HG03060 (cell line): Measurements from ENCODE around the gene COX17.

Source experiments
- ATAC-seq: cut with Tn5 transposase; IDR thresholded peaks from one replicate; pipeline ENCODE4 v1.9.1; 2021; ENCODE audit warnings: low read depth, moderate number of reproducible peaks; ENCODE audit not compliant: unreplicated experiment

COX17 gene

DNA sequence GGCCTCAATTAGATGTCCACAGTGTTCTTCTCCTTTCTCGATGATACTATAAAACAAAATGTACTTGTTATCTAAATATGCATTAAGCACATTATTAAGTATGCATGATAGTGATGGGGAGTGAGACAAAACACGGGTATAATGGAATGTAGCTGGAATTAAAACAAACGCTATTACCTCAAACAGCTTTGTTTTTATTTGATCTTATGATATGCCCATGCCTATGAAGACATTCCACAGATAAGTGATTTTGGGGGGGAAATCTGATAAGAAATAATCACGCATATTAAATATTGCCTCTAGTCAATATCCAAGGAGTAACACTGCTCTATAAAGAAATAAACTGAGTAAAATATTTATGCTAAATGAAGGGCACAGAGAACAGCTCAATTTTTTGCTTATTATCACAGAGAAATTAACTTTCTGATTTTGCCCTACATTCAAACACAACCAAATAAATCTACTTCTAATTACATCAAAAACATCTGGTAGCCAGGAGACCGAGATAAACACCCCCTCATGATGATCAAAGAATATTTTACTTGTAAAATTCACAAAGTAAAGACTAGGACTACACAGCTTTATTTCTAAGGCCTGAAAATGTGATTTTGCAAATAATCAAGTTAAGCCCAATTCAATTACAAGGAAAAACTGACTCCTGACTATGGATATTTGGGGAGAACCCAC lies 1.9 kb downstream of the COX17 start:
- no peak for ATAC-seq

DNA sequence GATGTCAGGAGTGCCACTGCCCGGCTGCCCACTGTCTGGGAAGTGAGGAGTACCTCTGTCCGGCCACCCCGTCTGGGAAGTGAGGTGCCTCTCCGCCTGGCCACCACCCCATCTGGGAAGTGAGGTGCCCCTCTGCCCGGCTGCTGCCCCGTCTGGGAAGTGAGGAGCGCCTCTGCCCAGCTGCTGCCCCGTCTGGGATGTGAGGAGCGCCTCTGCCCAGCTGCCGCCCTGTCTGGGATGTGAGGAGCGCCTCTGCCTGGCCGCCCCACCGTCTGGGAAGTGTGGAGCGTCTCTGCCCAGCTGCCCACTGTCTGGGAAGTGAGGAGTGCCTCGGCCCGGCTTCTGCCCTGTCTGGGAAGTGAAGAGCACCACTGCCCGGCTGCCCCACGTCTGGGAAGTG lies 3.3 kb downstream of the COX17 start:
- ATAC-seq: no peak

DNA sequence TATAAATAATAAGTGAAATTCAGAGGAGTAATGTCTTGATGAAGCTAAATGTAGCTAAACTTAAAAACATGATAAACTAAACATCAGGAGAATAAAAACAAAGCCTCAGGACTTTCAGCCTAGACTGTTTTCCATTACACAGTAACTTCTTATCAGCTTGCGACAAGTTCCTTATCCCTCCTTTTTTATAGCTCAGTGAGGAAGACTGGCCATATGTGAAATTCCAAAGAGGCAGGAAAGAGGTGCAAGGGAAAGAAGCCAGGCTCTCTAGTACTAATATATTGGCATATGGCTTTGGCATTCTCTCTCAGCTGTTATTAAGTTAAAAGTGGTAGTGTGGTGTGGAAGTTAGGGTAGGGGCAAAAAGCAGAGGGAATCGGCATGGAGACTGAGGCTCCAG lies 4.4 kb downstream of the COX17 start:
- no peak for ATAC-seq

DNA sequence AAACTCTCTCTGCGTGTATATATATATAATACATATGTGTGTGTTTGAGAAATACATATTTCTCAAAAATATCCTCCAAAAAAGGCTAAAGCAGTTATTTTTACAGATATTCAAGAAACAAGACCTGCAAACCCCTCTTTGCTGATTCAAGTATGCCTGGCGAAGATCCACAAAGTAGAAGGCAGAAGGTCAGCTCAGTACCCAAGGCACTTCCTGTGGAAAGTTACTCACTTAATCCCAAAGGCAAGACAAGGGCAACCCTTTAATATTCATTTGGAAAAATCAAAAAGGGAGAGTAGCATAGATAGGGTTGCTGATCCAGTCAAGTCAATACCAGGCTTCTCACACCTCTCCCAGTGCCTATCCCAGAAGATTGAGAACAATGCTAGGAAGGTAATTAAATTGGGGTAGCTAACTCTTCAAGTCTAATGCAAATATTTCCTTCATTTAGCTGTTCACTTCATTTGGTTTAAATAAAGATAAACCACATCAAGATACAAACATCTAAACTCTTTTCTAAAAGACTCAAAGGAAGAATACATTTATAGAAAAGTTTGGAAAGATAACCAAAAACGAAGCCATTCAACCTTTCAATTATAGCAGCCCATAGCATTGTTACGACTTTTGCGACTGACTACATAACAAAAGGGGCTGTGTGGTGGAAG lies 7.2 kb downstream of the COX17 start:
- ATAC-seq: no peak

DNA sequence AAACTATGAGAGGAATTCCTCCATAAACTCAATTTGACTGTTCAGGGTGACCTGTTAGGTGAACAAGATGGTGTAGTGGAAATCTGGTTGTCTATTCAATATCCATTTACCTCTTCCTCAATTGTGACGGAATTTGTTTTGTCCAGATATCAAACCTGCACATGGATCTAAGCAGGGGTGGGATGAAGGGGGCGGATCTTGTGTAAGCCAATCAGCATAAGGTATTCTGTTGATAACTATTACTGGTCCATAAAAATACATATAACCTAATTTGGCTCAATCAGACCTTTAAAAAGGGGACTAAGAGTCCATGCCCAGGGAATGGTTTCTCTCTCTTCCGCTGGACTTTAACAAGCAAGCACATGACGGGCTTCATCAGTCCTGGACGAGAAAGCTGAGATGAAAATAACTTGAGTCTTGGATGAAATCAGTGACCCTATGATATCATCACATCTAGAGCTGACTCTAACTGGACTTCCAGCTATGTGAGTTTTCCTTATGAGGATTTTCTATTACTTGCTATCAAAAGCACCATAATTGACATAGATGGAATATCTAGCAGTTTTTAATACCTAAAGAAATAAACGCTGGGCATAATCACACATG lies 11.1 kb downstream of the COX17 start:
- ATAC-seq: no peak

DNA sequence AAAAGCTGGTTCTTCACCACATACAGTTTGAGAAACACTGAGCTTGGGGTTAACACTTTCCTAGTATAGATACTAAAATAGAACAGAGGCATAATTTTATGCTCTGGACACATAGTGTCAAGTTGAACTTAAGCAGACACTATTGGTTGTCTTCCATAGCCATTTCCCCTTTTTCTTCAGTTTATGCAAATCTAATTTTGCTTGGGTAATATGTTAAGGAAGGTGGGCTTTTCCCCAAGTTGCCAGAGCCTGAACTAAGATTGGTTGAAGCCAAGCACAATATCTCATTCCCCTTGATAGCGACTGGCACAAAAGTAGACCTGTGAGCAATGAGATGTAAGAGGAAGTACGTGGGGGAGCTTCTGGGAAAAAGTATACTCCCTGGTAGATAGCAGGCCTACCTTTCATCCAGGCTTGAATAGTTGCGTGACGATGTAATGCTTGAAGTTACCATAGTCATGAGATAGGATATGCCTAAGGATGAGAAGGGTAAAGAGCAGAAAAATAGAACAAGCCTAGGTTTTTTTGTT lies 12.3 kb downstream of the COX17 start:
- ATAC-seq: no peak

DNA sequence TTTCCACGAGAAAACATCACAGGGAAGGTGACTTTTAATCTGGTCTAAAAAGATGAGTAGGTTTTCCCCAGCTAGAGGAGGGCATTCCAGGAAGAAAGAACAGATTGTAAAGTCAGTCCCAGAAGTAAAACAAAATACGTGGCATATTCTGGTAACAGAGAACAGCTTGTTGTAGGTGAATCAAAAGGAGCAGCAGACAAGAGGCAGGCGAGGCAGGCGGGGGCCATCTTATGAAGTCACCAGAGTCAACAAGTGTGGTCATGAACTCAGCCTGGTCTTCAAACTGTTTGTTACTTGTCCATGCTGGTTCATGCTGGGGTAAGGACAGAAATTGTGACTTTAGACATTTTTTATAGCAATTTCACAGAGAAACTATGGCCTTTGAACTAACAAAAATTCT lies 12.8 kb downstream of the COX17 start:
- no peak for ATAC-seq

DNA sequence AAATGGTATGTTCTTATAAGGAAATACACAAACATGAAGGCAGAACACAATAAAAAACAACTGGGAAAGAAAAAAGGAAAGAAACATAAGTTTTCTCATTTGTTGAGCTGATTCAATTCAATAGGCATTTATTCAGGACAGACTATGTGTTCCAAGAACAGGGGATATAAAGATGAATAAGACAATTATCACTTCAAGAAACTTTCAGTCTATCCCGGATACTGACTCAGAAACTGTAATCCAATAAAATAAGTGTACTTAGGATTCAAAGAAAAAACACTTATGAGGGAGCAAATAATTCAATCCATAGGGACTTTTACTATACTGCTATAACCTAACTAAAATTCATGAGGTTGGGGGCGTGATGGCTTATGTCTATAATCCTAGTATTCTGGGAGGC lies 13.3 kb downstream of the COX17 start:
- no peak for ATAC-seq

DNA sequence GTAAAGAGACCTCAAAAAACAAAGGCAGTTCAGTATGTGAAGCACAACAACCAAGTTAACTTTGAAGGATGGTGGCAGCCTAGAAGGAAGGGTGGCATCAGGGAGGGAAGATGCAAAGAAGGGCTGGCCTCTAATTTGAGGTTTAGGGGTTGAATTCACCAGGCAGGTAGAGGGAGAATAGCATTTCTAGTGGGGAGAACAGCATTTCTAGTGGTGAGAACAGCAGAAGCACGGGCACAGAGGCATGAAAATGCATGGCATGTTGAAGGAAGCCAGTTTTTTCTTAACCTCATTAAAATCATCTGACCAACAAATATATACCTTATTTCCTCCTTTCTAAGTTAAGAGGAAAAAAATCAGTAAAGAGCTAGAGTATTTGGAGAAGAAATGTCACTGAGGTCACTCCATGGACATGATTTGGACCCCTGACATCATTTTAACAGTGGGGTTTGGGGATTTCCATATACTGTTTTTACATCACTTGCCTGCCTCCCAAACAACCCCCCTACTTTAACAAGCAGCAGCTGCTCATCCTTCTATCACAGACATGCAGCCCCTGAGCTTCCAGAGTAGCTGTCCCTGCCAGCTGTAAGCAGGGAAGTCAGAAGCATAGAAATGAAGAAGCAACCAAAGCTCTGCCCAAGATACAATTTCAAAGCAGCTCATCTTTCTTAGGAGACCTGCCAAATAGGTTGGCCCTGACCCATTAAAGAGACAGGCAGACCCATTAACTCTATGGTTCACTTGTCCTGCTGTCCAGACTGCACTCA lies 14.4 kb downstream of the COX17 start:
- no peak for ATAC-seq

DNA sequence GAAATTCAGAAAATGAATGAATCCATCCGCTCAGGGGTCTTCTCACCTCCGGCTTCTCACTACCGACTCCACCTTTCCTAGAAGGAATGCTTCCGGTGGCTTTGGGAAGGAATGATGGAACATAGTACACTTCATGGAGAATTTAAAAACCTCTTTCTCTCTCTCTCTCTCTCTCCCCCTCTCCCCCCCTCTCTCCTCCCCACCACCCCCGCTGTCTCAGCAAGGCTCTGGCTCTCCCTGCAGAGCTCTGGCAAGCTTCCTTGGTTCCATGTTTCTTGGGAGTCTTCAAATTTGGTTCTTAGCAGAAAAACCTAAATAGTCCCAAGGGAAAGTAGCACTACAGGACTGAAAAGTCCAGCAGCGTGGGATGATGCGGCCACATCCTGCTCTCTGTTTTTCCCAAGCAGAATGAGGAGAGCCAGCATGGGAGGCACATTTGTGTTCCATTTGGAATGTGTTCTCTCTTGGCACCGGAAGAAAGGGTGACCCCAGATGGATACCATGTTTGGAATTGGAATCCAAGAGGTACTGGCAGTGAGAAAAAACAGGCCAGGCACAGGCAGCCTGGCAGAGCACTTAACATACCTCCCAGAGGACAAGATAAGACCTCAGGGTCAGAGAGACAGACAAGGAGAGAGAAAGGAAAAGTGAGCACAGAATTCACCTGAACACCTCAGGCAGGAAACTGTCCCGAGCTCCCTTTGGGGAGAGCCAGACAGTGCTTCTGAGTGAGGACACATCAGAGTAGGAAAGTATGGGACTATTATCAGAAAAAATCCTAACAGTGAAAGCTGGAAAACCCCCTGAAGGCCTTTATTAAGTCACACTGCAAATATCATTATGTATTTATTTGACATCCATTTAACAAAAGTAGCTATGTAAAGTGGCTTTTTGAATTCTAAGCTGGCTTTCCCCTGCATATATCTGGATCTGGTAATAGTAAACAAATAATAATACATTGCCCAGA lies 16.4 kb downstream of the COX17 start, which contains the start of gene POPDC2:
Gene POPDC2, minus strand, starts transcription at position 116 of the 967 bp plus-strand sequence. CDS start 166 bp downstream, outside the sequence.
- no peak for ATAC-seq

DNA sequence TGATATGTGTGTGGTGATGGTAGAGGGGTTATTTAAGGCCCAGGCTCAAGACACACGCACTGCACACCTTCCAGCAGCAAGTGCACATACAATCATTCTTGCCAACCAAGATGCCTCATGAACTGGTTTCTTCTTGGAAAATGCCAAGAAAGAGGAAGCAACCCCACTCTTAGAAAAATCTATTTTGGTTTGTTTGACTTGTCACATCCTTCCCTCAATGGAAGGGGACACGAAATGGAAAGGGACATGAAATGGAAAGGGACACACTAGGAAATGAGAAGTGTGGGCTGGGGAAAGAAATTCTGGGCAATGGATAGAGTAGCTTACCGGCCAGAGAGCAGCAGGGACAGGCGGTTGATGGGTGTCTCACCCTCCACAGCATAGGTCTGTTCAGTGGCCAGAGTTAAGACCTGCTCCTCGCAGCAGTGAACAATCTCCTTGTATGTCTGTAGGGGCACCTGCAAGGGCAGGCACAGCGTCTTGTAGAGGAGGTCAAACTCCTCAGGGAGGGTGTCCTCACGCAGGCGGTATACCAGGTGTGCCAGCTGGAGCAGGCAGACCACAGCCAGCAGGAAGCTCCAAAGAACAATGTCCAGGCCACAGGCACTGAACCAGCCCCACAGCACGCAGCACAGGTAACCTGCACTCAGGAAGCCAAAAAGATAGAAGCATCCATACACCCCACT lies 17.5 kb downstream of the COX17 start:
- ATAC-seq: no peak

DNA sequence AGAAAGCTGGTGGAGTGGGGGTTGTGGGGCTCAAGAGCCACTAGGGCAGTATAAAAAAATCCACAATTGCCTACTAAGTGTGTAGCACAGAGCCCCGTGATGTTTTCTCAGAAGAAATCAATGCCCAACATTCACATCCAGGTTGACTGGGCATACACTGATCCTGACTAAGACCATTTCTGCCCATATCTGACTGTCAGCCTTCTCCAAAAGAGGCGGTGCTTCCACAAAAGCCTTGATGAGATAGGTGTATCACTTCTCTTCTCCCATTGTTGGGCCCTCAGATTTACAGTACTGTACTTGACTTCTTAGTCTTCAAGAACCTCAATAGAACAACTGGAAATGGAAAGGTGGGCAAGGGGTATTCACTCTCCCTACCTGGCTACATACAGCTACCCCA lies 18.2 kb downstream of the COX17 start:
- no peak for ATAC-seq

DNA sequence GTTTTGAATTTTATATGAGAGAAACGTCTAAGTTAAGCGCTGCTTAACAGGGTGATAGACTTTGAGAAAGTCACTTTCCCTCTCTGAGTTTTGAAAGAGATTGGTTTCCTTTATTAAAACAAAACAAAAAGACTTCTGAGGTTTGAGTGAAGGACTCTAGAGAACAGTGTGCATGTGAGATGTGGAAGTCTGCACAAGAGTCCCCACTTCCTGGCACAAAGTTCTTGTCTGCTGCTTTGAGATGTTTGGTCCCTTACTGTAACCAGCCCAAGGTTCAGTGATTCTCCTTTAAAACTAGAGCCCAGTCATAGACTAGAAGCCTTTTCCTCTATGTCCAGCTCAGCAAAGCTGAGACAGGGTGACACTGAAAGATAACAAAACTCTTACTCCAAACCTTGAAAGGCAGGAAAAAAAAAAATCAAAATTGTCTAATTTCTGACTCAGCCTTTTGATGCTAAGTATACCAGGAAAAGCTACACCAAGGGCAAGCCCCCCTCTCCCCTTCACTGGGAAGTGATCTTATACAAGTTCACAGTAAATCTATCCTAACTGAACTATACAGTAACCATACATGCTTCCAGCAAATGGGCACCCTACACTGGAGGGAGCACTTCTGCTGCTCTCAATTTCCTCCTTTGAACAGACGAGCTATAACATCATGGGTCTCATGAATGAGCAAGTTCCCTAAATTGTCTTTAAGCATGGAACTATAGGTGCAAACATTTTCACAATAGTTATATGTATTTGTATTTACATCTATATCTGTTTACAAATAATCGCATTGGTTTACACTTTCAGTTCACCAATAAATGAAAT lies 19.1 kb downstream of the COX17 start:
- ATAC-seq: no peak

DNA sequence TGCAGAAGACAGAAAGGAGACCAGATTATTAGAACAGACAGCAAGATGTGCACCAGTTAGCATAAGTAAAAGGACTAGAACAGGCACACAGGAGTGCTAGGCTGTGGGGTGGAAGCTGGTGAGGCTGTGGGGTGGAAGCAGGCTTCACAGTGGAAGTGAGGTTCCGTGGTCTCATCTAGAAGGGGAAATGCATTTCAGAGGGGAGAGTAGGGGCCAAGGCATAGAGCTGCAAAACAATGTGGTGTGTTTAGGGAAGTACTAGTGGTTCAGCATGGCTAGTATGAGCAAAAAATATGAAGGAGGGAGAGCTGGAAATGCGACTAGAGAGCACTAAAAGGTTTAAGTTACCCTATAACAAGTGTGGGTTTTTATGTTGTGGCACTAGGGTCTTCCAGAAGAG lies 23.3 kb downstream of the COX17 start:
- no peak for ATAC-seq

DNA sequence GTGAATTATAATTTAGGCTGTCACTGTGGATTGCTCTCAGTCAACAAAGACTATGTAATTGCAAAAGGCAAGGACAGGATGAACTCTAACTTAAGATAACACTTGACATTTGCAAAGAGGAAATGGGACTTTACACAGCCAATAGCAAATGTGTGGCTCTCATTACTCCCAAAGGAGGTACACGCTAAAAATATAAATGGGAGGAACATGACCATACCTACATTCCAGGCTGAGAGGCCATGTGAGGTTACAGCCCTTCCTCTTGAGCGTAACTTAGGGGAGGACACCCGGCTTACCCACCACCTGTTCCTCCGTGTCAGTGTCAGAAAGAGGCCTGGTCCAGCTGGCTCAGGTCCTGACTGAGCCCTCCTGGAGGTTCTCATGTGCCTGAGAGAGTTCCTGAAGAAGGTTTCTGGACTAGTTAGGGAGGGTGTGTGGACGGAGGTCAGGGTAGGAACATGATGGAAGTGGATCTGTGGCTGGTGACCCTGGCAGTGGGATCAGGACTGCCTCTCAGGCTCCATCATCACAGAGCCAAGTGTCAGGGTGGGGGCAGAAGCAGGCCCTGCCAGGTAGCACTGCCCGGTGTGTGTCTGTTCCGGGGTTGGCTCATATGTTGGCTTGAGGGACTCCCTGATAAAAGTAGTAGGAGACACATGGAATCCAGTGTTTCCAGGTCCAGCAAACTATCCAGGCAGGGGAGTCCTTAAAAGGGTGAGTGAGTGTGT lies 24.7 kb downstream of the COX17 start:
- no peak for ATAC-seq

DNA sequence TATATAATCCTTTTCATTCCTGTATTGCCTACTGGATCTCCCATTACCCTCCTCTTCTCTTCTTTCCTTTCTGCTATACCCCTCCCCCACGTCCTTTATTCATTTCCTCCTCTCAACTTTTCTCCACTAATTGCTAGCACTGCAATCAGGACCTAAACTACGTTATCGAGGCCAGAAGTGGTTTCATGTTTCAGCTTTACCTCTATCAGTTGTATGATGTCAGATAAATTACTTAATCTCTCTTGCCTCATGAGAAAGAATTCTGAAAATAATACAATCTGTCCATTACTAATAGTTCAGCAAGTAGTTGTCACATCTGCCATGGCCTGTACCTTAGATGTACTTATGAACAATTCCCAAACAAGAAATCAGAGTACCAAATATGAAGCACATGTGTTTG lies 27.4 kb downstream of the COX17 start:
- ATAC-seq: no peak

DNA sequence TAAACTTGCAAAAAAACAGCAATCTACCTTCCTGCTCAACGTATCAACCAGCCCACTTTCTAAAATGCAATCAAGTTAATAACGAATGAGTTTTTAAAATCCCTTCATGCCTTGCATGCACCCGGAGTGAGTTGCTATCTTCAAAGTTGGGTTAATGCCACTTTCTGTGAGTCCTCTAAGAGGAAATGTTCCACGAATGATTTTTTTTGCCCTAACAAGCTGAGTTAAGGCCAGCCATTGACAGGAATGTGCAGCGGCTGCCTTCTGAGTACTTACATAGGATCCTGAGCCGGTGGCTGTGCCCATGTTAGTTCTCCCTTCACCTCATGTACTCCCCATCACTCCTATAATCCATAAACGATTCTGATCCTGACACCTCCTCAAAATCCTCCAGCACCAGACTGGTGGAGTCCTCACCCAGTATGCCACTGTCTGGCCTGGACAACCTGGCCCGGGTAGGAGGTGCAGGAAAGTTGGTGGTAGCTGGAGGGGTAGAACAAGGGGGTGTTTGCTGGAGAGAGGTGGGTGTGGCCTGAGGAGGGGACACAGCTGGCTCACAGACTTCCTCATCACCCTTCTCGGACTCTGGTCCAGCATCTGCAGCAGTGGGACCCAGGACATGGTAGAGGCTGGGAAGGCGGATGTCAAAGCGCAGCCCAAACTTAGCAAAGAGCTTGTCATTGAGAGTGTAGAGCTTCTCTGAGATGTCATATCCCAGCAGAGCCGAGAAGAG lies 29.2 kb downstream of the COX17 start:
- no peak for ATAC-seq
